Stomach smooth muscle (tissue), 2 donors: ENCODE measurements around the gene GH2.
A peak's percentile ranks its signal among the peaks of the same experiment; 100 is the strongest.
"Not testable (repeated sequence)": the region's sequence is repeated elsewhere in the genome, so short reads cannot be mapped to it uniquely, and the experiment has no call there.

Experiments
- H3K27ac ChIP-seq: one replicate; pipeline ENCODE4 v1.7.0; 2013; ENCODE audit warnings: mild to moderate bottlenecking, low read length, inconsistent platforms
- H3K27me3 ChIP-seq, 2 donors: one replicate each; pipeline ENCODE4 v1.7.0; 2013; ENCODE audit warnings: low read length in 2 of 2; ENCODE audit not compliant: insufficient read depth in 2 of 2, control insufficient read depth in 1 of 2
- H3K36me3 ChIP-seq, 2 donors: one replicate each; pipeline ENCODE4 v1.7.0; 2013; ENCODE audit warnings: low read length in 2 of 2; ENCODE audit not compliant: control insufficient read depth in 2 of 2, insufficient read depth in 2 of 2
- H3K4me1 ChIP-seq: one replicate; pipeline ENCODE4 v1.7.0; 2013; ENCODE audit warnings: low read length; ENCODE audit not compliant: control insufficient read depth, insufficient read depth
- H3K4me3 ChIP-seq, 2 donors: one replicate each; pipeline ENCODE4 v1.7.0; 2013; ENCODE audit warnings: low read length in 2 of 2
- H3K9ac ChIP-seq, 2 donors: one replicate each; pipeline ENCODE4 v1.7.0; 2013; ENCODE audit warnings: low read length in 2 of 2, mild to moderate bottlenecking in 1 of 2
- H3K9me3 ChIP-seq, 2 donors: one replicate each; pipeline ENCODE4 v1.7.0; 2013; ENCODE audit warnings: low read length in 2 of 2; ENCODE audit not compliant: control insufficient read depth in 2 of 2
- donor health status: healthy.
- donor health status: Pancreatic carcinoma.

GH2 gene

GRCh38 chr17:63920050-63920449 lies 38.3 kb upstream of the GH2 start:
- not testable (repeated sequence) for H3K36me3 ChIP-seq, H3K4me1 ChIP-seq, H3K9me3 ChIP-seq, H3K27ac ChIP-seq, H3K4me3 ChIP-seq, H3K9ac ChIP-seq, H3K27me3 ChIP-seq

- no peak overlapping the region for H3K9ac ChIP-seq
- peaks cover 2 to 3% of the 10 kb centered on the region in 2 donors for H3K27me3 ChIP-seq
- no peak overlapping the region for H3K27ac ChIP-seq
- H3K9me3 ChIP-seq, result no peaks in the 10 kb centered on the region
- no peaks in the 10 kb centered on the region for H3K4me1 ChIP-seq
- no peak overlapping the region for H3K4me3 ChIP-seq
- H3K36me3 ChIP-seq, result no peaks in the 10 kb centered on the region
Measured at GRCh38 chr17:63919311-63919723, 37.6 kb upstream of the GH2 start.

- H3K27me3 ChIP-seq, H3K9me3 ChIP-seq, H3K27ac ChIP-seq, H3K4me1 ChIP-seq, H3K4me3 ChIP-seq, H3K36me3 ChIP-seq, H3K9ac ChIP-seq: not testable (repeated sequence)
Measured at GRCh38 chr17:63918789-63919305, 37.1 kb upstream of the GH2 start, which contains the start of gene GH1. TSS of gene GH1 (minus strand) at chr17:63918839. CDS start at chr17:63918776, 63 bp downstream.

GRCh38 chr17:63918305-63918704 lies 36.6 kb upstream of the GH2 start:
- Histone ChIP-seq H3K4me1 (no peaks in the 10 kb centered on the region), H3K27me3 (peaks cover 2 to 3% of the 10 kb centered on the region in 2 donors), H3K36me3 (no peaks in the 10 kb centered on the region), H3K9ac (no peak overlapping the region), H3K4me3 (no peak overlapping the region), H3K9me3 (no peaks in the 10 kb centered on the region), H3K27ac (no peak overlapping the region)

- Histone ChIP-seq H3K9ac (no peak overlapping the region), H3K4me1 (no peaks in the 10 kb centered on the region), H3K27ac (no peak overlapping the region), H3K4me3 (no peak overlapping the region), H3K27me3 (peaks cover 2 to 3% of the 10 kb centered on the region in 2 donors), H3K9me3 (no peaks in the 10 kb centered on the region), H3K36me3 (no peaks in the 10 kb centered on the region)
Measured at GRCh38 chr17:63917646-63918045, 35.9 kb upstream of the GH2 start.

- not testable (repeated sequence) for H3K4me1 ChIP-seq, H3K9me3 ChIP-seq, H3K36me3 ChIP-seq, H3K27ac ChIP-seq, H3K4me3 ChIP-seq, H3K9ac ChIP-seq, H3K27me3 ChIP-seq
Measured at GRCh38 chr17:63917206-63917605, 35.5 kb upstream of the GH2 start.

- peaks cover 2 to 3% of the 10 kb centered on the region in 2 donors for H3K27me3 ChIP-seq
- H3K4me3 ChIP-seq, result no peak overlapping the region
- peak overlapping the region in 1 of 2 donors; percentile 55 for H3K9ac ChIP-seq
- H3K9me3 ChIP-seq, result no peaks in the 10 kb centered on the region
- no peaks in the 10 kb centered on the region for H3K4me1 ChIP-seq
- no peaks in the 10 kb centered on the region for H3K36me3 ChIP-seq
- no peak overlapping the region for H3K27ac ChIP-seq
Measured at GRCh38 chr17:63916566-63917185, 34.9 kb upstream of the GH2 start.

- H3K27ac ChIP-seq, H3K4me1 ChIP-seq, H3K9me3 ChIP-seq, H3K36me3 ChIP-seq, H3K27me3 ChIP-seq, H3K4me3 ChIP-seq, H3K9ac ChIP-seq: not testable (repeated sequence)
Measured at GRCh38 chr17:63915753-63916152, 34.0 kb upstream of the GH2 start.

- Histone ChIP-seq H3K27me3 (peaks cover 6 to 7% of the 10 kb centered on the region in 2 donors), H3K4me3 (no peak overlapping the region), H3K9me3 (no peaks in the 10 kb centered on the region), H3K27ac (no peak overlapping the region), H3K9ac (no peak overlapping the region), H3K36me3 (no peaks in the 10 kb centered on the region), H3K4me1 (no peaks in the 10 kb centered on the region)
Measured at GRCh38 chr17:63914471-63914870, 32.7 kb upstream of the GH2 start.

GRCh38 chr17:63911657-63912100 lies 29.9 kb upstream of the GH2 start:
- peaks cover 4% of the 10 kb centered on the region in 2 donors for H3K27me3 ChIP-seq
- no peaks in the 10 kb centered on the region for H3K36me3 ChIP-seq
- no peak overlapping the region for H3K9ac ChIP-seq
- H3K4me3 ChIP-seq, result no peak overlapping the region
- H3K27ac ChIP-seq, result no peak overlapping the region
- H3K9me3 ChIP-seq, result no peaks in the 10 kb centered on the region
- H3K4me1 ChIP-seq, result no peaks in the 10 kb centered on the region

GRCh38 chr17:63911041-63911635 lies 29.4 kb upstream of the GH2 start, which contains the start of gene CSHL1:
TSS of gene CSHL1 (minus strand) at chr17:63911258. CDS start at chr17:63911196, 62 bp downstream.
- Histone ChIP-seq H3K4me3 (no peak within 1 kb of the TSS), H3K4me1 (no peaks in the 10 kb centered on the region), H3K9ac (no peak within 1 kb of the TSS), H3K27ac (no peak within 1 kb of the TSS), H3K9me3 (no peaks in the 10 kb centered on the region), H3K36me3 (no peaks in the 10 kb centered on the region), H3K27me3 (peaks cover 4% of the 10 kb centered on the region in 2 donors)
